HG03135 (cell line): ENCODE results near the gene CIRBP.

Experiments
- ATAC-seq: cut with Tn5 transposase; IDR thresholded peaks from one replicate; pipeline ENCODE4 v1.9.1; 2021; ENCODE audit warnings: mild to moderate bottlenecking, moderate library complexity; ENCODE audit not compliant: unreplicated experiment

CIRBP gene

DNA sequence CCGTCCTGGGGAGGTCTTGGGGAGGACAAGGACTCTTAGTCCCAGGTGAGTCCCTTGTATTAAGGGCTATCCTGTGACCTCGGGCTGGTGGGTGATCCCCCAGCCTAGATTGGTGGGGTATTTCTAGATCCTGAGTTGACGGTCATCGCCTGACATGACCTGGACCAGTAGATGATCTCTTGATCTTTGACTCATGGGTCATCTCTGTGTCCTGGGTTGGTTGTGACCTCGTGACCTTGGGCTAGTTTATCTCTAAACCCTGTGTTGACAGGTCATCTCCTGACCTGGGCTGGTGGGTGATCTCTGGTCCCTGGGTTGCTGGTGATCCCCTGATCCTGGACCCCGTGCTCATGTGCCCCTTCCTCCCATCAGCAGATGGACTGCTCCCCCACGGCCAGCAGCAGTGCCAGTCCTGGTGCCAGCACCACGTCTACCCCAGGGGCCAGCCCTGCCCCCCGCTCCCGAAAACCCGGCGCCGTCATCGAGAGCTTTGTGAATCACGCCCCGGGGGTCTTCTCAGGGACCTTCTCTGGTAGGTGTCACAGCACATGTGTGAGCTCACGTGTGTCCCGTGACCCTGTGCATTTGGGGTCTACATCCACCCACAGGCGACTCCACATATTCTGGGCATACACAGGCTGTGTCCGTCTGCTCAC is 14.5 kb upstream of the CIRBP start:
- no peak for ATAC-seq

DNA sequence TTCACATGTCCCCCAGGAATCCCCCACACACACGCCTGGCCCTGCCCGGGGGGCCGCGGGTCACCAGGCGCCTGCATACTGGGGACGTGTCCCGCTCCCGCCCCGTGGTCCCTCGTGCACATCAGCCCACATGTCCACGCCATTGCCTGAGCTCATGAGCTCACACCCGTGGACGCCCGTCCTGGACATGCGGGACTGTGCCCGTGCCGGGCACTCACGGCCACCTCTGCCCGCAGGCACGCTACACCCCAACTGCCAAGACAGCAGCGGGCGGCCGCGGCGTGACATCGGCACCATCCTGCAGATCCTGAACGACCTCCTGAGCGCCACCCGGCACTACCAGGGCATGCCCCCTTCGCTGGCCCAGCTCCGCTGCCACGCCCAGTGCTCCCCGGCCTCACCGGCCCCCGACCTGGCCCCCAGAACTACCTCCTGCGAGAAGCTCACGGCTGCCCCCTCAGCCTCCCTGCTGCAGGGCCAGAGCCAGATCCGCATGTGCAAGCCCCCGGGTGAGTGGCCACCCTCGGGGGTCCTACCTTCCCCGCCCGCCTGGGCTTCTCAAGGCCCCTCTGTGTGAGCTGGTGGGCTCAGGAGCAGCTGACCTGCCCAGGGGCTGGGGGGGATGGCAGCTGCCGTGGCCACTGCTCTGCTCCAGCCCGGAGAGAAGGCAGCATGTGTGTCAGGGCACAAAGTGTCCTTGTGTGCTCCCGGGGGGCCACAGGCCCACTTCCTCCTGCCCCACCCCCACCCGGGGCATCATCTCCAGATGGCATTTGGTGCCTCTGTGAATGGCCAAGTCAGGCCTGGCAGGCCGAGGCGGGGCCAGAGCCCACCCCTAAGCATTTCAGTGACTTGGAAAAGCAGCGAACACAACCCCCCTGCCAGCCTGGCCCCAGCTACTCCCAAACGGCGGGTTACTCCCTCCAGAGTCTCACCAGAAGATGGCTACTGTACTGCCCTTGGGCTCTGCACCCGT is 13.7 kb upstream of the CIRBP start:
- no peak for ATAC-seq

- ATAC-seq = no peak
Observed at GRCh38 chr19:1256646-1257474, 12.3 kb upstream of the CIRBP start.

GRCh38 chr19:1257475-1258162 is 11.5 kb upstream of the CIRBP start:
- ATAC-seq = no peak

- no peak for ATAC-seq
Observed at GRCh38 chr19:1258163-1258492, 11.0 kb upstream of the CIRBP start.

GRCh38 chr19:1258707-1259205 is 10.4 kb upstream of the CIRBP start:
- ATAC-seq = no peak

GRCh38 chr19:1259206-1259875 is 9.8 kb upstream of the CIRBP start:
- ATAC-seq = no peak

DNA sequence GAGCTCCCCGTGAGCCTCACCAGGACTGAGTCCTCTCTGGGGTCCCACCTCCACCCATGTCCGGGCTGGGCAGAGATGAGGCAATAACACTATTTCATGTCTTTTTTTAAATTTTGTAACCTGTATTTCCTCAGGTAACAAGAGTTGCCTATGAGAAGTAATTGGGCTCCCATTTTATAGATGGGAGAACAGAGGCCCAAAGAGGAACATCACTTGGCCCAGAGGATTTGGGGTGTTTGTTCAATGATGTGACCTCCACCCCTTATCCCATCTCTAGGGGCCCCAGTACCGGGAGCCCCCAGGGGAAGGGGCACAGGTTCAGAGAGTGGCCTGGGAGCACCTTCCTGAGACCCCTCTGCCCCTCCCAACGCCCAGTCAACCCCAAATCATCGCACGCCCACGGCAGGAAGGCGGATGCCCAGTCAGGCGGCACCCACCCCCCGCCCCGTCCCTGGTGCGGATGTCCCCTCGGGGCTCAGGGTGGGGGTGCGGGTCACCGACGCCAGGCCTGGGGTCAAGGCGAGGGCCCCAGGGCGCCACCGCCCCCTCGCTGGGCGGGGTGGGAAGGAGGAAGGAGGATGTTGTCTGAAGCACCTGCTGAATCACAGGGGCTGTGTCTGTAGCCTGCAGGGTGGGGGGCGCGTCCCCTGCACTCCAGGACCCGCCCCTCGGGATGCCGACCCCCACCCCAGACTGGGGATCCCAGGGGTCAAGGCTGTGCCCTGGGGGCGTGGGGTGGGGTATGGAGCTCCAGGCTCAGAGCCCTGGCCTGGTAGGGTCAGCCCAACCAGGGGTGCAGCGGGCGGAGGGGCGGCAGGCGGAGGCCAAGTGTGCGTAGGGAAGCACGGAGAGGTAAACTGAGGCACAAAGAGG is 9.0 kb upstream of the CIRBP start:
- no peak for ATAC-seq

DNA sequence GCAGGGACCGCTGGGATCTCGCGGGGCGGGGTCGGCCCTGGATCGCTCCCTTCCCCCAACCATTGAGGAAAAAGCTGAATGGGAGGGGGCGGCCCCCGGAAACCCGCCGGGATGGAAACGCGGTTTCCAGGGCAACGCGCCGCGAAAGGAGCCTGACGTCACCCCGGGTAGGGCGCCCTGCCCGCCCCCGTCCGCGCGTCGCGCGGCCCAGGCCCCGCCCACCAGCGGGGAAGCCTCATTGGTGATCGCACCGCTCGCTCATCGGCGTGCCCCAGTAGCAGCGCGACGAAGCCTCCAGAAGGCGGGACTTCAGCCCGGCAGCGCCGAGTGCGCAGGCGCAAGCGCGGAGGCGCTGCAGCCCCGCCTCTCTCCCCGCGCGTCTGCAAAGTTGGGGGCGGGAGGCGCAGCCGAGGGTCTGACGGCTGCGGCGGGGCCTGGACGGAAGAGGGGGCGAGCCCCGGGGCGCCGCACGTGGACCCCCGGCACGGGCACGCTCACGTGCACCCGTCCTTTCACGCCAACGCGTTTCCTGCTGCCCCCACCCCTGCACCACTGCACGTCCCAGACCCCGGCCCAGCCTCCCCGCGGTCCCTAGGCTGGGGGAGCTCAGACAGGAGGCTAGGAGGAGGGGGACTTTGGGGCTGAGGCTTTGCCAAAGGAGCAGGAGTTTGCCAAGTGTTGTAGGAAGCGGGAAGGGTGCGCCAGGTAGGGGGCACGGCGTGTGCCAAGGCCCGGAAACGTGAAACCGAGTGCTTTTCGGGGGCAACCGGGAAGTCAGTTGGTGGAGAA is 8.2 kb upstream of the CIRBP start:
- ATAC-seq = peak; percentile 40

- ATAC-seq = no peak
Observed at GRCh38 chr19:1261538-1261797, 7.7 kb upstream of the CIRBP start.

- no peak for ATAC-seq
Observed at GRCh38 chr19:1261798-1262622, 7.1 kb upstream of the CIRBP start.

- ATAC-seq = no peak
Observed at GRCh38 chr19:1262623-1263123, 6.5 kb upstream of the CIRBP start.

DNA sequence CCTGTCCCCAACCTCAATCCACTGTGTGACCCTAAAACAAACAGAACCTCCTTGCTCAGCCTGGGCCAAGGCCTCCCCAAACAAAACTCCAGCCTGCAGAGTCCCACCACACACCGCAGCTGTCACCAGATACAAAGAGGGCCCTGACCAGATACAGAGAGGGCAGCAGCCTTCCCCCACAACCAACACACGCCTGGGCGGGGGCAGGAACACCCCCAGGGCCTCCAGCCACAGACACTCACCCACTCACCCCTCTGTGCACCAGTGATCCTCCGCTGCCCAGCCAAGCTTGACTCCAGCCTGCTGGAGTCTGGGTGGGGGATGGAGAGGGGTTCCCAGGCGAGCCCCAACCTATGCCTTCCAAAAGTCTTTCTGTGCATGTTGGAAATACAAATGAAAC is 5.9 kb upstream of the CIRBP start:
- no peak for ATAC-seq

DNA sequence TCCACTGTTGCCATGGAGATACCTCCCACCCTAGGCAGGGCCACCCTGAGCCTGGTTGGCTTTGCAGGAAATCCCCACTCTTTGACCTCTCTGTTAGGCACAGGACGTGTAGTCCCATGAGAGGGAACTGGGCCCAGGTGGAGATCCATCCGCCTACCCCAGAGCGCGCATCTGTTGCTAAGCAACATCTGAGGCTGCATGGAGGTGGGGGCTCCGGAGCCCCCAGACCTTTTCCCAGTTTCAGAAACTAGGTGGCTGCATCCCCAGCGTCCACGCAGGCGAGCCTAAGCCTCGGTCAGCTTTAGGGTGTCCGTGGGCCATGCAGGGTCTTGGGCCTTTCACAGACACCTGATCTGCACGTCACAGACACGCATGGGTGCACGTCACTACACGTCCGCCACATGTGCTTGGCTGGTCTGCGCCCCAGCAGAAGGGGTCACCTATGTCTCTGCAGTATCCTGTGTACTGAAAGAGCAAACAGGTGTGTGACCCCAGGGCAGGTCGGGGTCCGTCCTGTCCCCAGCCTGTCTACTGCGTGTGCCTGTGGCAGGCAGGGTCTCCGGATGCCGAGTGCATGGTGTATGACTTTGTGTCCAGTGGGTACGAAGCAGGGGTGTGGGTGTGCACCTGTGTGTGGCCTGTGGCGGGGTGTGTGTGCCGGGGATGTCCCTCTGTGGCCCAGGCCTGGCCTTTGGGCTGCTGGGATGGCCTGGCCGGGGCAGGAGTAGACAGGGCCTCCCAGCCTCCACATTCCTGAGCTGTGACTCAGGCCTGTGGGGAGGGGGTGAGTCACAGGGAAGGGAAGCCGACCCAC is 4.1 kb upstream of the CIRBP start:
- no peak for ATAC-seq

- ATAC-seq = no peak
Observed at GRCh38 chr19:1265615-1266128, 3.5 kb upstream of the CIRBP start.

DNA sequence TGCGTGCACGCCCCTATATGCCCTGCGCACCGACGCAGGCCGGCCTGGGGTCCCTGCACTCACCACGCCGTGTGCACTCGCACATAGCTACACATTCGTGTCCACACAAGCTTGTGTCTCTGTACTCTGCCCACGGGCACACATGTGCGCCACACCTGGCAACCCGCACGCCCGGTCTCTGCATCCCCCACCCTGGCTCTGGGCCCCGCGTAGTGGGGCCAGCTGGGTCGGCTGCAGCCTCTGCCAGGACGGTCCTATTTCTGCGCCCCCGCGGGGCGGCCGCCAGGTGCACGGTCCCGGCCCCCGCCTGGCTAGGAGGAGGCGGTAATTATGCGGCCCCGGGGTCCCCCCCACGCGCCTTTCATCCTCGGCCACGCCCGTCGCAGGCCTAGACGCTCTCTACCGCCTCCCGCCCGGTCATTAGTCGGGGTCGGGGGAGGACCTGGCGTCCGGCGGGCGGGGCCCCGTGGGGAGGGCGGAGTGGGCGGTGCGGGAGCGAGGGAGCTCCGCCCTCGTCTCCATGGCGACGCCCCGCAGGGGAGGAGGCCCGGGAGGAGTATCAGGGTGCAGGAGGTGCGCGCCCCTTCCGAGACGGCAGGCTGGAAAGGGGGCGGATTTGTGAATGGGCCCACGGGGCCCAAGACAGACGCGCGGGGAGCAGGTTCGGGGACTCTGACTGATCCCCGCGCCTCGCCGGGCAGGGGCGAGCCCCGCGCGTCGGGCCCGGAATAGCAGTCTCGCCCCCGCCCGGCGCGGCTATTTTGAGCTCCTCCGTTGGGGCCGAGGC is 2.8 kb upstream of the CIRBP start:
- peak; percentile 32 for ATAC-seq
